ENCODE results near the gene MRGPRX4. TPM values are rescaled to one million over a fixed set of nuclear protein-coding genes. Genes with fewer than 3 reads are reported as not detected.

MRGPRX4 gene
- total RNA-seq, 1 experiment from 2014 or later, result not detected

- CTCF ChIA-PET, result interaction anchor here (0.6 kb wide), 2 partner anchors 68 to 182 kb away, joined by 3 read pairs; partner anchors contain the start of gene GTF2H1
- peaks cover 16% of the 10 kb centered on the region for H3K4me1 Mint-ChIP-seq (ENCODE audit: low read depth, unreplicated experiment)
- intact Hi-C loops (cut with micrococcal nuclease; ENCODE audit: unreplicated experiment), result no loop called here
- H3K9me3 Mint-ChIP-seq (ENCODE audit: low read depth, unreplicated experiment), result peaks cover 7% of the 10 kb centered on the region
- H3K4me3 Mint-ChIP-seq (ENCODE audit: low read depth, unreplicated experiment), result no peak overlapping the region
- H3K27me3 Mint-ChIP-seq (ENCODE audit: unreplicated experiment), result peaks cover 27% of the 10 kb centered on the region
- no peak overlapping the region for H3K27ac Mint-ChIP-seq (ENCODE audit: unreplicated experiment)
- no peak for DNase-seq
- H3K36me3 Mint-ChIP-seq (ENCODE audit: insufficient read depth, unreplicated experiment), result peaks cover 7% of the 10 kb centered on the region
- no TSS peak for BruUV-seq (replicated peaks)
- TF ChIP-seq CTCF (IDR thresholded peaks at IDR 0.05; ENCODE audit: unreplicated experiment), result no peak
These were observed 32.5 kb upstream of the MRGPRX4 start for GRCh38 chr11:18140145-18140544.

GRCh38 chr11:18144243-18144642, 28.4 kb upstream of the MRGPRX4 start:
- Mint-ChIP-seq H3K36me3 (ENCODE audit: insufficient read depth, unreplicated experiment) (peaks cover 7% of the 10 kb centered on the region), H3K9me3 (ENCODE audit: low read depth, unreplicated experiment) (peaks cover 14% of the 10 kb centered on the region), H3K4me3 (ENCODE audit: low read depth, unreplicated experiment) (no peak overlapping the region), H3K4me1 (ENCODE audit: low read depth, unreplicated experiment) (peaks cover 16% of the 10 kb centered on the region), H3K27me3 (ENCODE audit: unreplicated experiment) (peaks cover under 1% of the 10 kb centered on the region), H3K27ac (ENCODE audit: unreplicated experiment) (peak overlapping the region; percentile 72)
- no peak for TF ChIP-seq CTCF (IDR thresholded peaks at IDR 0.05; ENCODE audit: unreplicated experiment)
- intact Hi-C loops (cut with micrococcal nuclease; ENCODE audit: unreplicated experiment), result no loop called here
- DNase-seq, result peak; percentile 34
- CTCF ChIA-PET, result no interaction called here
- BruUV-seq (replicated peaks), result no TSS peak

- TF ChIP-seq CTCF (IDR thresholded peaks at IDR 0.05; ENCODE audit: unreplicated experiment), result no peak
- H3K9me3 Mint-ChIP-seq (ENCODE audit: low read depth, unreplicated experiment), result peaks cover 14% of the 10 kb centered on the region
- peaks cover 9% of the 10 kb centered on the region for H3K27me3 Mint-ChIP-seq (ENCODE audit: unreplicated experiment)
- no TSS peak for BruUV-seq (replicated peaks)
- H3K27ac Mint-ChIP-seq (ENCODE audit: unreplicated experiment), result peak overlapping the region; percentile 68
- H3K4me1 Mint-ChIP-seq (ENCODE audit: low read depth, unreplicated experiment), result peaks cover 16% of the 10 kb centered on the region
- intact Hi-C loops (cut with micrococcal nuclease; ENCODE audit: unreplicated experiment), result no loop called here
- peaks cover 7% of the 10 kb centered on the region for H3K36me3 Mint-ChIP-seq (ENCODE audit: insufficient read depth, unreplicated experiment)
- no peak overlapping the region for H3K4me3 Mint-ChIP-seq (ENCODE audit: low read depth, unreplicated experiment)
- CTCF ChIA-PET, result interaction anchor here (0.6 kb wide), 1 partner anchor 284 kb away, joined by 5 read pairs; no protein-coding TSS in a partner anchor
- no peak for DNase-seq
These were observed 27.6 kb upstream of the MRGPRX4 start for GRCh38 chr11:18145025-18145424.

GRCh38 chr11:18145837-18146236, 26.8 kb upstream of the MRGPRX4 start:
- CTCF ChIA-PET, result no interaction called here
- H3K36me3 Mint-ChIP-seq (ENCODE audit: insufficient read depth, unreplicated experiment), result peaks cover 7% of the 10 kb centered on the region
- H3K4me1 Mint-ChIP-seq (ENCODE audit: low read depth, unreplicated experiment), result peaks cover 16% of the 10 kb centered on the region
- no peak overlapping the region for H3K4me3 Mint-ChIP-seq (ENCODE audit: low read depth, unreplicated experiment)
- peaks cover 14% of the 10 kb centered on the region for H3K9me3 Mint-ChIP-seq (ENCODE audit: low read depth, unreplicated experiment)
- H3K27ac Mint-ChIP-seq (ENCODE audit: unreplicated experiment), result peak overlapping the region; percentile 4
- TF ChIP-seq CTCF (IDR thresholded peaks at IDR 0.05; ENCODE audit: unreplicated experiment), result no peak
- BruUV-seq (replicated peaks), result no TSS peak
- intact Hi-C loops (cut with micrococcal nuclease; ENCODE audit: unreplicated experiment), result no loop called here
- H3K27me3 Mint-ChIP-seq (ENCODE audit: unreplicated experiment), result peaks cover 17% of the 10 kb centered on the region
- no peak for DNase-seq

Measured in Calu3 (cell line).